Keratinocyte (primary cell): ENCODE measurements around the gene WDR74. TPM values are rescaled to one million over a fixed set of nuclear protein-coding genes. Genes with fewer than 3 reads are reported as not detected.

ENCODE experiments used
- DNase-seq: peaks from one replicate; pipeline ENCODE4 v3.0.0-alpha.2; 2011; ENCODE audit warnings: low read depth, missing footprints, low spot score
- FAIRE-seq: peaks from 2 replicates; lab custom pipeline; 2011; peaks lifted over from hg19 to GRCh38; lab: Jason Lieb, UNC
- H2AFZ ChIP-seq: 2 replicates; pipeline ENCODE4 v1.6.0; 2012; ENCODE audit warnings: low read length, control low read depth, inconsistent platforms; ENCODE audit not compliant: control insufficient read depth
- H3K27ac ChIP-seq: 2 replicates; pipeline ENCODE4 v1.5.1; 2011; ENCODE audit warnings: low read length; ENCODE audit not compliant: control insufficient read depth, insufficient read depth
- H3K27me3 ChIP-seq: 3 replicates; pipeline ENCODE4 v1.6.0; 2011; ENCODE audit warnings: low read length; ENCODE audit not compliant: control insufficient read depth, insufficient read depth; ENCODE audit errors: extremely low read depth
- H3K36me3 ChIP-seq, 2 experiments: 2 replicates in 1 of 2; 3 replicates in 1 of 2; pipeline ENCODE4 v1.5.1; 2011; ENCODE audit warnings: low read length in 2 of 2, mild to moderate bottlenecking in 1 of 2; ENCODE audit not compliant: control insufficient read depth in 2 of 2, insufficient read depth in 2 of 2; ENCODE audit errors: extremely low read depth in 1 of 2
- H3K4me1 ChIP-seq: 3 replicates; pipeline ENCODE4 v1.5.1; 2011; ENCODE audit warnings: low read length; ENCODE audit not compliant: control insufficient read depth, insufficient read depth; ENCODE audit errors: extremely low read depth
- H3K4me2 ChIP-seq: 3 replicates; pipeline ENCODE4 v1.6.0; 2011; ENCODE audit warnings: low read depth, low read length; ENCODE audit not compliant: control insufficient read depth, insufficient read depth; ENCODE audit errors: extremely low read depth
- H3K4me3 ChIP-seq, 3 experiments: fragments of 200-600 bp in 1 of 3; sonication (generic) in 1 of 3; 2 replicates in 2 of 3; 3 replicates in 1 of 3; pipeline ENCODE4 v1.5.1; 2011 to 2016; ENCODE audit warnings: low read length in 3 of 3, mild to moderate bottlenecking in 3 of 3, control low read depth in 2 of 3, inconsistent platforms in 1 of 3, low read depth in 1 of 3, mixed read lengths in 1 of 3, mixed run types in 1 of 3, moderate library complexity in 1 of 3; ENCODE audit not compliant: control insufficient read depth in 2 of 3, insufficient read depth in 2 of 3; ENCODE audit errors: extremely low read depth in 1 of 3
- H3K79me2 ChIP-seq: 2 replicates; pipeline ENCODE4 v1.6.0; 2012; ENCODE audit warnings: low read length; ENCODE audit not compliant: control insufficient read depth, insufficient read depth
- H3K9ac ChIP-seq: 3 replicates; pipeline ENCODE4 v1.6.0; 2011; ENCODE audit warnings: low read length; ENCODE audit not compliant: control insufficient read depth, insufficient read depth; ENCODE audit errors: extremely low read depth
- H3K9me1 ChIP-seq: 3 replicates; pipeline ENCODE4 v1.6.0; 2011; ENCODE audit warnings: low read length; ENCODE audit not compliant: control insufficient read depth, insufficient read depth; ENCODE audit errors: extremely low read depth
- H3K9me3 ChIP-seq: 2 replicates; pipeline ENCODE4 v1.5.1; 2012; ENCODE audit warnings: low read depth, low read length; ENCODE audit not compliant: control insufficient read depth
- H4K20me1 ChIP-seq: 3 replicates; pipeline ENCODE4 v1.6.0; 2011; ENCODE audit warnings: low read length; ENCODE audit not compliant: control insufficient read depth, insufficient read depth; ENCODE audit errors: extremely low read depth
- CTCF ChIP-seq, 3 experiments: IDR thresholded peaks in 1 of 3; conservative IDR thresholded peaks in 1 of 3; optimal IDR thresholded peaks in 1 of 3; 2 replicates in 2 of 3; 3 replicates in 1 of 3; pipeline versions ENCODE3 to v1.5.1; 2011; ENCODE audit warnings: low read length in 3 of 3, mild to moderate bottlenecking in 3 of 3, moderate library complexity in 2 of 3, control low read depth in 1 of 3, inconsistent platforms in 1 of 3; ENCODE audit not compliant: insufficient read depth in 2 of 3; ENCODE audit errors: extremely low read depth in 1 of 3
- EZH2 ChIP-seq: IDR thresholded peaks from one replicate; pipeline ENCODE4 v1.6.1; 2012; ENCODE audit warnings: inconsistent platforms, mild to moderate bottlenecking, low read length, moderate library complexity
- dilution Hi-C: fragments of 300-500 bp; cut with MboI; formaldehyde crosslinking; loops from one replicate; pipeline ENCODE4 v1.7.0; 2020; ENCODE audit warnings: low sequenced_read_pairs; ENCODE audit not compliant: extremely low pct_ligation_motif_present
- polyA plus RNA-seq, 5 experiments: library from polyadenylated mRNA; depleted of rRNA in 3 of 5; stranded (reverse) in 3 of 5; stranded (forward) in 1 of 5; unstranded in 1 of 5; fragments of >200 nt; gene quantifications; 1 replicate in 1 of 5; 2 replicates in 3 of 5; 3 replicates in 1 of 5; pipeline versions ENCODE4 v1.2.1 to v1.2.3, GENCODE V29; 2011 to 2012; ENCODE audit warnings: missing spikeins in 2 of 5, low read depth in 1 of 5, low replicate concordance in 1 of 5

Gene WDR74
- polyA plus RNA-seq, 1 donor (not counting 4 experiments of a cell fraction or from before 2014, with no cell fraction given) = 44.5 TPM

- Histone ChIP-seq H4K20me1 (peaks cover 34% of the 10 kb centered on the region), H2AFZ (peak overlapping the region; percentile 91), H3K36me3 (peaks cover 25 to 37% of the 10 kb centered on the region in 2 experiments), H3K4me2 (peak overlapping the region; percentile 98), H3K27me3 (no peaks in the 10 kb centered on the region), H3K9me3 (no peaks in the 10 kb centered on the region), H3K27ac (peak overlapping the region; percentile 95), H3K4me1 (peaks cover 39% of the 10 kb centered on the region), H3K4me3 (peak overlapping the region; percentile 45 to 100 (median 71)), H3K79me2 (peaks cover 40% of the 10 kb centered on the region), H3K9ac (peak overlapping the region; percentile 94), H3K9me1 (no peaks in the 10 kb centered on the region)
- TF ChIP-seq EZH2 (no peak), CTCF (optimal IDR thresholded peaks at IDR 0.05 in 1 of 3, IDR thresholded peaks at IDR 0.05 in 1 of 3, conservative IDR thresholded peaks at IDR 0.05 in 1 of 3; ENCODE audit: extremely low read depth in 1 of 3, insufficient read depth in 2 of 3, low read length in 3 of 3) (no peak)
- dilution Hi-C loops = no loop called here
- no peak for FAIRE-seq
- no peak for DNase-seq
These were observed 17.0 kb upstream of the WDR74 start for GRCh38 chr11:62856333-62856895.

- H3K9me3 ChIP-seq = no peaks in the 10 kb centered on the region
- dilution Hi-C loops = no loop called here
- H2AFZ ChIP-seq = peak overlapping the region; percentile 91
- FAIRE-seq (no peak), DNase-seq (peak; percentile 99)
- H3K27me3 ChIP-seq = no peaks in the 10 kb centered on the region
- peak overlapping the region; percentile 95 for H3K27ac ChIP-seq
- H3K36me3 ChIP-seq = peaks cover 27 to 37% of the 10 kb centered on the region in 2 experiments
- TF ChIP-seq CTCF (optimal IDR thresholded peaks at IDR 0.05 in 1 of 3, IDR thresholded peaks at IDR 0.05 in 1 of 3, conservative IDR thresholded peaks at IDR 0.05 in 1 of 3; ENCODE audit: extremely low read depth in 1 of 3, insufficient read depth in 2 of 3, low read length in 3 of 3) (no peak), EZH2 (no peak)
- H3K4me3 ChIP-seq = peak overlapping the region; percentile 72 to 100 (median 100)
- peak overlapping the region; percentile 100 for H3K9ac ChIP-seq
- peaks cover 39% of the 10 kb centered on the region for H3K4me1 ChIP-seq
- H3K9me1 ChIP-seq = no peaks in the 10 kb centered on the region
- peaks cover 40% of the 10 kb centered on the region for H3K79me2 ChIP-seq
- peaks cover 34% of the 10 kb centered on the region for H4K20me1 ChIP-seq
- H3K4me2 ChIP-seq = peak overlapping the region; percentile 98
These were observed 16.4 kb upstream of the WDR74 start for GRCh38 chr11:62855571-62856332.
